H9 (cell line): Measurements from ENCODE around the gene DENND6A. TPM values are rescaled to one million over a fixed set of nuclear protein-coding genes. Genes with fewer than 3 reads are reported as not detected.

Experiments used
- DNase-seq: peaks from one replicate; pipeline ENCODE4 v3.0.0-alpha.2; 2017
- H2AFZ ChIP-seq: one replicate; pipeline ENCODE4 v1.6.1; 2013; ENCODE audit warnings: mild to moderate bottlenecking, low read length, control low read depth, moderate library complexity
- H2AK5ac ChIP-seq: 2 replicates; pipeline ENCODE4 v1.6.1; 2013; ENCODE audit warnings: low read length, control low read depth, mixed read lengths; ENCODE audit not compliant: insufficient read length
- H2BK120ac ChIP-seq: one replicate; pipeline ENCODE4 v1.6.1; 2013; ENCODE audit warnings: low read depth, mild to moderate bottlenecking, low read length, control low read depth, inconsistent platforms; ENCODE audit not compliant: poor library complexity, severe bottlenecking
- H2BK12ac ChIP-seq: 2 replicates; pipeline ENCODE4 v1.6.1; 2013; ENCODE audit warnings: low read length, control low read depth, mixed read lengths, low read depth; ENCODE audit not compliant: insufficient read length
- H2BK15ac ChIP-seq: 2 replicates; pipeline ENCODE4 v1.6.1; 2013; ENCODE audit warnings: low read depth, low read length, control low read depth
- H2BK20ac ChIP-seq: one replicate; pipeline ENCODE4 v1.6.1; 2013; ENCODE audit warnings: low read depth, mild to moderate bottlenecking, low read length, control low read depth, inconsistent platforms; ENCODE audit not compliant: poor library complexity, severe bottlenecking
- H2BK5ac ChIP-seq: 2 replicates; pipeline ENCODE4 v1.6.1; 2013; ENCODE audit warnings: low read length, control low read depth, mixed read lengths; ENCODE audit not compliant: insufficient read length
- H3K14ac ChIP-seq: 2 replicates; pipeline ENCODE4 v1.6.1; 2013; ENCODE audit warnings: low read length, control low read depth; ENCODE audit not compliant: insufficient read depth
- H3K18ac ChIP-seq: 2 replicates; pipeline ENCODE4 v1.6.1; 2013; ENCODE audit warnings: low read depth, mild to moderate bottlenecking, mixed read lengths, low read length, control low read depth; ENCODE audit not compliant: insufficient read length
- H3K23ac ChIP-seq: 2 replicates; pipeline ENCODE4 v1.6.1; 2013; ENCODE audit warnings: low read length, control low read depth, mixed read lengths, low read depth; ENCODE audit not compliant: insufficient read length
- H3K23me2 ChIP-seq: 2 replicates; pipeline ENCODE4 v1.6.1; 2013; ENCODE audit warnings: low read depth, mild to moderate bottlenecking, mixed read lengths, low read length, control low read depth; ENCODE audit not compliant: insufficient read length, poor library complexity, severe bottlenecking
- H3K27ac ChIP-seq: 2 replicates; pipeline ENCODE4 v1.5.1; 2013; ENCODE audit warnings: low read length, control low read depth, mixed read lengths, low read depth; ENCODE audit not compliant: insufficient read length
- H3K27me3 ChIP-seq: 2 replicates; pipeline ENCODE4 v1.6.1; 2013; ENCODE audit warnings: low read length, control low read depth, inconsistent platforms; ENCODE audit not compliant: insufficient read depth
- H3K4ac ChIP-seq: 2 replicates; pipeline ENCODE4 v1.6.1; 2013; ENCODE audit warnings: low read depth, mild to moderate bottlenecking, control low read depth, inconsistent platforms, low read length, moderate library complexity
- H3K4me1 ChIP-seq: 2 replicates; pipeline ENCODE4 v1.6.1; 2013; ENCODE audit warnings: low read length, control low read depth, inconsistent platforms; ENCODE audit not compliant: insufficient read depth
- H3K4me2 ChIP-seq: 2 replicates; pipeline ENCODE4 v1.6.1; 2013; ENCODE audit warnings: low read length, control low read depth, mixed read lengths; ENCODE audit not compliant: insufficient read length, insufficient read depth
- H3K56ac ChIP-seq: 2 replicates; pipeline ENCODE4 v1.6.1; 2013; ENCODE audit warnings: low read depth, mild to moderate bottlenecking, mixed read lengths, low read length, control low read depth; ENCODE audit not compliant: insufficient read length
- H3K79me1 ChIP-seq: 2 replicates; pipeline ENCODE4 v1.6.1; 2013; ENCODE audit warnings: low read depth, mild to moderate bottlenecking, moderate library complexity, low read length, control low read depth, inconsistent platforms; ENCODE audit not compliant: insufficient read depth, poor library complexity, severe bottlenecking
- H3K79me2 ChIP-seq: 2 replicates; pipeline ENCODE4 v1.6.1; 2013; ENCODE audit warnings: low read length, control low read depth, inconsistent platforms; ENCODE audit not compliant: insufficient read depth
- H3K9ac ChIP-seq: 2 replicates; pipeline ENCODE4 v1.6.1; 2013; ENCODE audit warnings: low read length, control low read depth, mixed read lengths; ENCODE audit not compliant: insufficient read length; ENCODE audit errors: extremely low read depth
- H3K9me3 ChIP-seq: one replicate; pipeline ENCODE4 v1.6.1; 2013; ENCODE audit warnings: low read depth, low read length, inconsistent platforms; ENCODE audit not compliant: control insufficient read depth
- H3T11ph ChIP-seq: one replicate; pipeline ENCODE4 v1.6.1; 2013; ENCODE audit warnings: mild to moderate bottlenecking, low read length, control low read depth, inconsistent platforms
- H4K20me1 ChIP-seq: one replicate; pipeline ENCODE4 v1.6.1; 2013; ENCODE audit not compliant: control insufficient read depth, insufficient read length, insufficient read depth
- H4K5ac ChIP-seq: 2 replicates; pipeline ENCODE4 v1.6.1; 2013; ENCODE audit warnings: low read depth, mild to moderate bottlenecking, mixed read lengths, low read length, control low read depth; ENCODE audit not compliant: insufficient read length
- H4K8ac ChIP-seq: replicated peaks from 2 replicates; pipeline ENCODE4 v1.6.1; 2013; ENCODE audit warnings: low read length, control low read depth, mixed read lengths, low read depth; ENCODE audit not compliant: insufficient read length
- H4K91ac ChIP-seq: 2 replicates; pipeline ENCODE4 v1.6.1; 2013; ENCODE audit warnings: low read depth, mild to moderate bottlenecking, moderate library complexity, mixed read lengths, low read length, control low read depth; ENCODE audit not compliant: insufficient read length
- H3K27ac Mint-ChIP-seq, 3 experiments: 2 replicates in 2 of 3; 3 replicates in 1 of 3; pipeline ENCODE4 v1.8.0; 2020 to 2021; ENCODE audit warnings: mixed read lengths in 3 of 3, mild to moderate bottlenecking in 1 of 3, moderate library complexity in 1 of 3
- H3K27me3 Mint-ChIP-seq: 2 replicates; pipeline ENCODE4 v1.8.0; 2021; ENCODE audit warnings: low read depth, mild to moderate bottlenecking, moderate library complexity, mixed read lengths
- H3K36me3 Mint-ChIP-seq, 3 experiments: 2 replicates in 2 of 3; 3 replicates in 1 of 3; pipeline ENCODE4 v1.8.0; 2020 to 2021; ENCODE audit warnings: low read depth in 3 of 3, mixed read lengths in 3 of 3; ENCODE audit not compliant: insufficient read depth in 1 of 3
- H3K4me1 Mint-ChIP-seq, 2 experiments: 2 replicates each; pipeline ENCODE4 v1.8.0; 2020; ENCODE audit warnings: mixed read lengths in 2 of 2
- H3K4me3 Mint-ChIP-seq, 2 experiments: 2 replicates in 1 of 2; 3 replicates in 1 of 2; pipeline ENCODE4 v1.8.0; 2020 to 2021; ENCODE audit warnings: mild to moderate bottlenecking in 2 of 2, mixed read lengths in 2 of 2, moderate library complexity in 1 of 2
- H3K9me3 Mint-ChIP-seq, 2 experiments: 2 replicates in 1 of 2; 3 replicates in 1 of 2; pipeline ENCODE4 v1.8.0; 2020; ENCODE audit warnings: mild to moderate bottlenecking in 2 of 2, mixed read lengths in 2 of 2, moderate library complexity in 1 of 2
- CTCF ChIP-seq: fragments of 200-600 bp; sonication (generic); conservative IDR thresholded peaks from 3 replicates; pipeline ENCODE4 v1.8.0; 2021; ENCODE audit warnings: antibody characterized with exemption, mild to moderate bottlenecking
- total RNA-seq: library from RNA; stranded (reverse); gene quantifications from 2 replicates; pipeline ENCODE4 v1.2.1, GENCODE V29; 2021

The DENND6A gene
- total RNA-seq, 1 experiment from 2014 or later: 13.2 TPM

DNA sequence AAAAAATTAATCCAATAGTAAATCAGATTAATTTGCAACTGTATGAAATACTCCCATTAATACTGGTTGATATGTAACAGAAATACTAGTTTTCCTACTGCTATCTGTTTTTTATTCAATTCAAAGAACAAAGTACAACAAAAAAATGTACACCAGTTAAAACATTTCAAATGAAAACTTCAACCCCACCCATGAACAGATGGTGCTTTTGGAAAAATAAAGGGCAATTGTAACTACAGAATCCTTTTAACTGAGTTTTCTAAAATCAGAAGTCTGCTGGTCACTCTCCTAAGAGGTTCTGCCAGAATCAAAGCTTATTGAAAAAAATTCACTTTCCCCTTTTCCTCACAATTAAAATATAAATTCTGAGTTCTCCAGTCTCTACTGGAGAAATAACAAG is 34.3 kb downstream of the DENND6A start:
- Histone ChIP-seq H3K27ac (no peak overlapping the region), H4K8ac (no peak overlapping the region), H3K14ac (no peak overlapping the region), H2BK5ac (no peak overlapping the region), H3K56ac (no peak overlapping the region), H4K91ac (no peak overlapping the region), H4K5ac (no peak overlapping the region), H3K23ac (no peak overlapping the region), H3T11ph (no peak overlapping the region), H2AK5ac (no peak overlapping the region), H2BK15ac (no peak overlapping the region), H3K9me3 (no peaks in the 10 kb centered on the region), H3K4me1 (no peaks in the 10 kb centered on the region), H3K79me1 (no peaks in the 10 kb centered on the region), H2BK12ac (no peak overlapping the region), H3K9ac (no peak overlapping the region), H3K4me2 (no peak overlapping the region), H2AFZ (no peak overlapping the region), H3K79me2 (no peaks in the 10 kb centered on the region), H2BK20ac (no peak overlapping the region), H3K4ac (no peak overlapping the region), H4K20me1 (no peaks in the 10 kb centered on the region), H3K18ac (no peak overlapping the region), H3K27me3 (no peaks in the 10 kb centered on the region), H2BK120ac (no peak overlapping the region), H3K23me2 (no peaks in the 10 kb centered on the region)
- Mint-ChIP-seq H3K27ac (no peak overlapping the region; a peak in 1 of 7 replicates), H3K27me3 (no peaks in the 10 kb centered on the region), H3K36me3 (peaks cover 0 to 31% (median 14%) of the 10 kb centered on the region in 3 experiments; a peak in 5 of 7 replicates), H3K4me3 (no peak overlapping the region), H3K4me1 (peaks cover 17% of the 10 kb centered on the region in 2 experiments), H3K9me3 (no peaks in the 10 kb centered on the region; a peak in 1 of 5 replicates)
- no peak for DNase-seq
- no peak for TF ChIP-seq CTCF
